GM15510 (cell line): ENCODE data around the gene HOXA10.

Experiments
- POLR2A ChIP-seq: IDR thresholded peaks from 3 replicates; pipeline ENCODE4 v1.6.1; 2011; ENCODE audit warnings: borderline replicate concordance; ENCODE audit not compliant: insufficient read length; ENCODE audit errors: extremely low read depth

HOXA10 gene

DNA sequence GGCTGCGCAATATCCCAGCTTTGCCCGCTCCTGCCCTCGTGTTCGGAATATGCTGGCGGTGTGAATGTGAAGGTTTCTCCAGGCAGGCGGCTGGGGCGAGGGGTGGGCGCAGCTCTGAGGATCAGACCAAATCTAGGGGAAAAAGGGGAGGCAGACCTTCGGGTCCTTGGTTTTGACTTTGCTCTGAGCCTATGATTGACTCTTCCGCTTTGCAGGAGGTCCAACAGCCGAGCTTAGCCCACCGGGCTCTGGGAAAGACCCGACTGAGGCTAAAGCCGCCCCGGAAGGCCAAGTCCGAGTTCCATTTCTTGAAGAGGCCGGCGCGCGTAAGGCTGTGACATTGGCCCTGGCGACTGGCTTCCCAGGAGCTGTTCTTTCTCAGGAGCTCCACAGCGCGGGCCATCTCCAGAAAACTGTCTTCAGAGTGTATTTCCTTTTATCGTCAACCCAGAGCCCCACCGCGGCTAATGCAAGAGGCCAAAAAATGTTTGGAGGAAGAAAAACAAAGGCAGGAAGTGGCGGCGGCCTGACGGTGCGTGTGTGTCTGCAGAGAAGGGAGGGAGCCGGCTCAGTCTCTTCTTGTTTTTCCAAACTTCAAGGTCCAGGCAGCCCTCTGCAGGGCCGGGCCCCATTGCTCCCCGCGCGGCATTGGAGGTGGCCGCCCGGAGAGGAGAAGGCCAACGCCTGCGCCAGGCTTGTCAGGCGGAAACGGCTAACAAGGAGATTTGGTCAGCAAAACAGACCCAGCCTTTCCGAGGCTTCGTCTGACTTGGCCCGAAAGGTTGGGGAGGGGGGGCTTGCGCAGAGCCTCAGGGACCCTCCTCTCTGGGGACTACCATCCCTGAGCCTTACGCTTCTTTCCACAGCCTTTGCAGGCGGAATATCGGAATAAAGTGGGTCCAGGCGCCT, 14.5 kb upstream of the HOXA10 start:
- TF ChIP-seq POLR2A = no peak

GRCh38 chr7:27187475-27188385, 13.6 kb upstream of the HOXA10 start:
- no peak for TF ChIP-seq POLR2A

DNA sequence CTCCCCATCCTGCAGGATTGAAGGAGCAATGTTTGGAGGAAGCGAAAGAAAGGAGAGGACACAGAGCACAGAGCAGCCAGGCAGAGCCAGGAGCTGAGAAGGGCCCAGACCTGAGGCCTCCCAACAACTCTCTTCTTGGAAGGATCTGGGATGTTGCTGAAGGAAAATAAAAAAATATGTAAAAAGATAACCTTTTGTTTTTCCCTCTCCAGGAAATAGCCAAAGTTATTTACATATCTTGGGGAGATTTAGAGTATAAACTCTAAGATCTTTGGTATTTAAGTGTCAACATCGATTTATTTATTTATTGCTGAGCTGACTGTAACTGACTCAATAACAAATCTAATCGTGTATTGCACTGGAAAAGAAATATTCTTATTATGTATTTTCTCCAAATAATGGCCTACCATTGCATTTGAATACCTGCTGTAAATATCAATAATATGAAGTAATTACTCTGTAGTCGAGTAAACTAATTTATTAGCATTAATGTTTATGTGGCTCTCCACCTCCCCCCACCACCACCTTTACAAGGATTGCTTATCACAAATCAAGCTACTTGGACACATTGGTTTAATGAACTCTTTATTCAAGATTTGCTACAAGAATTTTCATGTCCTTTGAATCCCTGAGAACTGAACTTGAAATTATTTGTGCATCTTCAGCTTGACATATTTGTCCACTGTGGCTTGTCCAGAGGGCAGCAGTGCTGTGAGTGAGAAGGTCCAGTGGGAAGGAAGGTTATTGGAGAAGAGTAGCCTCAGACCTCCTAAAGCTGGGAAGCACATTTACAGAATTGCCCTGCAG, 12.8 kb upstream of the HOXA10 start:
- TF ChIP-seq POLR2A = no peak

DNA sequence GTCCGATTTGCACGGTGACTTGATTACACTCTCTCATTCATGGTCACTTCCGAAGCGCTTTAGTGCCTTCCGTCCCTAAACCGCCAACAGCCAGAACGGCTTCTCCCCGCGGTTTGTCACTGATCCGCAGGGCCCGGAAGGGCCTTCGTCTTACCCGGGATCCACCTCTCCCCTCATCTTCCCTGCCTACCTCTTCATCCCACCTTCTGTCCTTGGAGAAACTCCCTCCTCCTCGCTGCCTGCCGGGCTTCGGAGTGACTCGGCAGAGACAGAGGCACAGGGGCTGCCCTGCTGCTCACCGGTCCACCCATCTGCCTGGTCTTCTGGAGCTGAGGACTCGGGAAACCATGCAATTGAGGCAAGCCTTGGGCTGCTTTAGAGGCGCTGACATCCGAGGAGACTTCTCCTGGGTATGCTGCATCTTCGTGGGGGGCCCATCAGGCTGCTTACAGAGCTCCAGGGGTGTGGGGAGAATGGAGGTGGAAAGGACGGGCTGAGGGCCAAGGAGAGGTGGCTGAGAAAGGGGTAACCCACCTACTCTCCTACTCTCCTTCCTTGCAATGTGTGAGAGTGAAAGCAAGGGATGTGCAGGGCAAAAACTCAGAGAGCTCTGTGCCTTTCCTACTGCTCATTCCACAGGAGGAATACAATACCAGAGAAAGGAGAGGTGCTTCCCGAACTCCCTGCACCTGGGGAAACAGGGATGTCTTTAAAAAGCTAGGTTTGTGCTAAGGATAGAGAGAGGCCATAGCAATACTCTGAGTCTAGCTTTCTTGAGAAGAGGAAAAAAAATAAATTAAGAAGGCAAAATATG, 11.9 kb upstream of the HOXA10 start:
- no peak for TF ChIP-seq POLR2A

DNA sequence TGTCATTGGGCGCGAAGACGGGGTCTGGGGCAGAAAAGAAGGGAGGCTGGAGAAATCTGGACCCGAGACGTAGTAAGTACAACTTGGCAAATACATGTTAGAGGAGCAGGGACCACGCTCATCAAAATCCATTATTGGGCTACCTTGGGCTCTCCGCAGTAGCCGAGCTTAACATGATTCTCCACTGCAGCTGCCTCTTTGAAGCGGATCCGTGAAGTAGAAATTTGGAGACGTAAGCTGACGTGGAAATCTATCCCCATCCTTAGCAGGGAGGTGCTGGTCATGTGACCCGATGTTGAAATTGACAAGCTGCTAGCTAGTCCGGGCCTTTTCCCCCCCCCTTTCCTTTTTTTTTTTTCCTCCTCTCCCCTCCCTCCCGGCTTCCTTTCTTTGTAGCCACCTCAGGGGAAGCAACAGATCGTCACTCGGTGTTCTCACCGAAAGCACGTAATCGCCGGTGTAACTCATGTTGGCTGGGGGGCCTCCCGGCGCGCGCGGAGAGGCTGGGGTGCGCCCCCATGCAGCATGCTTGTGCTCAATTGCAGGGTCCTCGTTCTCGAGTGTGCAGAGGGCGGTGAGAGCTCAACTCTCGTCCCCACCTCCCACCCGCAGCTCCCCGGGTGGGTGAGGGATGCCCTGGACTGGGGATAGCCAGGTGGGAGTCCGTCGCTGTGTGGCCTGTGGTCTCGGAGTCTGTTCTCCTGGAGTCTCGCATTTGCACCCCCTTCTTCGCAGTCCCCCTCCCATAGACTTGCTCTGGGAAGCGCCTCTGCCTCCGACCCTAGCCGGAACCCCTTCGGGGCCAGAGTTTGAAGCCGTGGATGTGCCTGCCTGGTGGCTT, 11.1 kb upstream of the HOXA10 start, which contains the start of gene HOXA11:
HOXA11 (minus strand) TSS at position 220 of the 841 bp plus-strand sequence; CDS start at position 132, 88 bp downstream.
- no peak for TF ChIP-seq POLR2A

- TF ChIP-seq POLR2A = no peak
Observed at GRCh38 chr7:27184337-27185012, 10.4 kb upstream of the HOXA10 start.

GRCh38 chr7:27183682-27184336, 9.7 kb upstream of the HOXA10 start:
- TF ChIP-seq POLR2A = no peak

DNA sequence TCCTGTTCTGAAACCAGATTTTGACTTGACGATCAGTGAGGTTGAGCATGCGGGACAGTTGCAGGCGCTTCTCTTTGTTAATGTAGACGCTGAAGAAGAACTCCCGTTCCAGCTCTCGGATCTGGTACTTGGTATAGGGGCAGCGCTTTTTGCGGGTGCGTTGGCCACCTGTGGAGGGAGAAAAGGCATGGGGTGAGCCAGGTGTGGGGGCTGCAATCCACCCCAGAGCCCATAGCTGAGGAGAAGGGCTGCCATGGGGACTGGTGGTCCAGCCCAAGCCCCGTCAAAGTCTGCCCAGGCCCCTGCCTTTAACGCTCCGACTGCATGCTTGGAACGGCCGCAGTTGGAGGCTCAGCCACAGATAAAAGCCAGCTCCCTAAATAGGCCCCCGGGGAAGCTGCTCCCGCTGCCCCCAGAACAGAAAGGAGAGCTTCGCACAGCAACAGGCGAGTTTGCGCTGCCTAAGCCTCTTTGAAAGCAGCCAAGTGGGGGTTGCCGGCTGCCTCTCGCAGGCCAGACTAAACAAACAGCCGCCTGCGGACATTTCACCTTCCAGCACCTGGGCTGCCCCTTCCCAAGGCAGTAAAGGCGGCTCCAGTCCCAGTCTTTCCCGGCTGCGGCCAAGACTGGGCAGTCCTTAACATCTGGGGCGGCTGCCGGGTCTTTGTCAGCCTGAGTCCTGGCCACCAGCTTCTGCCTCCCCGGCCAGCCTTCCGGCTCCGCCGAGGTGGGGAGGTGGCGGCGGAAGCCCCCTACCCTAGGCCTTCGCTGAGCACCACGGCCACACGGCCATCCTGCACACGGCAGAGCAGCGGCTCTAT, 9.0 kb upstream of the HOXA10 start:
- TF ChIP-seq POLR2A = no peak

DNA sequence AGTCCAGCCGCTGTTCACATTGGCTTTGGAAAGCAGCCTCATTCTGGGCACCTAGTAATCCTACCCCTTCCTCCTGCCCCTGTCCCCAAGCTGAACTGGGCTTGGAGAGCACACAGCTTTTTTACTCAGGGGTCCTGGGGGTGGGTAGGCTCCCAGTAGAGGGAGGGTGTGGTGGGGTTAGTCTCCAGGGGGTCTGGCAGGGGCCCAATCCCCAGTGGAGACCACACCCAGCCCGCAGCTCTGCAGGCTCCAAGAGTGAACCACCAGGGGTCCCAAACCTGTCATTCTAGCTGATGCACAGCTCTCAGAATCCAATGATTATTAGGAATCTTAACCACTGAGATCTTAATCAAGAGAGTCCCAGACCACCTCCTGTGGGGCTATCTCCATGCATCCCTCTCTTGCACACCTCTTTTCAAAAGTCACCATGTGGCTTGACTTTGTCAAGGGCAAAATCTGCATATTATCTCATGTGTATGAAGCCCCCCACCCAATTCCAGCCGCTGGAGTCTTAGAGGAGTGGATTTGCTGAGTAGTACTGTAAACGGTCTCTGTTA, 8.2 kb upstream of the HOXA10 start:
- no peak for TF ChIP-seq POLR2A

GRCh38 chr7:27181795-27182275, 7.7 kb upstream of the HOXA10 start:
- TF ChIP-seq POLR2A = no peak
